SK-N-SH (cell line): ENCODE measurements around the gene UBE2E2. TPM values are rescaled to one million over a fixed set of nuclear protein-coding genes. Genes with fewer than 3 reads are reported as not detected.

Source experiments
- CTCF ChIA-PET: fragments of 300-600, 350-600 bp; formaldehyde crosslinking; extraction: SDS; loops from one replicate; lab custom pipeline; 2021; lab: Yijun Ruan, JAX
- POLR2A ChIA-PET: fragments of 350-600 bp; sonication (Branson Sonifier 250); formaldehyde crosslinking; extraction: SDS; loops from one replicate; lab custom pipeline; 2020; ENCODE audit warnings: antibody characterized with exemption, inconsistent platforms; lab: Yijun Ruan, JAX
- DNase-seq: peaks from one replicate; pipeline ENCODE4 v3.0.0; 2012
- H2AFZ ChIP-seq: fragments of 200-600 bp; sonication (generic); 2 replicates; pipeline ENCODE4 v1.8.1; 2016; ENCODE audit warnings: antibody characterized with exemption, mild to moderate bottlenecking, low read depth
- H3F3A ChIP-seq: fragments of 200-600 bp; sonication (generic); replicated peaks from 2 replicates; pipeline ENCODE3; 2016; ENCODE audit warnings: antibody characterized with exemption, mild to moderate bottlenecking; ENCODE audit not compliant: insufficient read depth
- H3K27ac ChIP-seq, 2 experiments: fragments of 200-500 bp in 1 of 2; fragments of 200-600 bp in 1 of 2; sonication (Bioruptor generic) in 1 of 2; sonication (generic), shearing (Covaris generic) in 1 of 2; 2 replicates each; pipeline versions ENCODE4 v1.5.1 to v1.6.1; 2014 to 2016; ENCODE audit warnings: low read depth in 2 of 2, inconsistent platforms in 1 of 2, low read length in 1 of 2, mild to moderate bottlenecking in 1 of 2, mixed read lengths in 1 of 2
- H3K27me3 ChIP-seq: fragments of 200-600 bp; sonication (generic), shearing (Covaris generic); 2 replicates; pipeline ENCODE4 v1.6.1; 2016; ENCODE audit warnings: mixed run types; ENCODE audit not compliant: insufficient read depth
- H3K36me3 ChIP-seq, 2 experiments: fragments of 200-500 bp in 1 of 2; fragments of 200-600 bp in 1 of 2; sonication (Bioruptor generic) in 1 of 2; sonication (generic) in 1 of 2; replicated peaks in 1 of 2; 2 replicates each; pipeline versions ENCODE3 to v1.5.1; 2014 to 2016; ENCODE audit warnings: low read length in 1 of 2, mild to moderate bottlenecking in 1 of 2; ENCODE audit not compliant: insufficient read depth in 2 of 2, control insufficient read depth in 1 of 2
- H3K4me1 ChIP-seq, 2 experiments: fragments of 200-500 bp in 1 of 2; fragments of 200-600 bp in 1 of 2; sonication (Bioruptor generic) in 1 of 2; sonication (generic), shearing (Covaris generic) in 1 of 2; 2 replicates each; pipeline versions ENCODE4 v1.5.1 to v1.6.1; 2014 to 2016; ENCODE audit warnings: low read depth in 1 of 2, low read length in 1 of 2, mixed run types in 1 of 2; ENCODE audit not compliant: insufficient read depth in 2 of 2, control insufficient read depth in 1 of 2
- H3K4me2 ChIP-seq: fragments of 200-600 bp; sonication (generic), shearing (Covaris generic); 2 replicates; pipeline ENCODE4 v1.6.1; 2017; ENCODE audit warnings: mixed run types
- H3K4me3 ChIP-seq, 2 experiments: fragments of 200-500 bp in 1 of 2; fragments of 200-600 bp in 1 of 2; sonication (Bioruptor generic) in 1 of 2; sonication (generic), shearing (Covaris generic) in 1 of 2; 2 replicates each; pipeline versions ENCODE4 v1.5.1 to v1.8.1; 2014 to 2016; ENCODE audit warnings: low read depth in 2 of 2, inconsistent platforms in 1 of 2, low read length in 1 of 2, mild to moderate bottlenecking in 1 of 2, mixed read lengths in 1 of 2, moderate library complexity in 1 of 2
- H3K79me2 ChIP-seq: fragments of 200-600 bp; sonication (generic); 2 replicates; pipeline ENCODE4 v1.8.1; 2017; ENCODE audit warnings: mild to moderate bottlenecking; ENCODE audit not compliant: insufficient read depth
- H3K9ac ChIP-seq: fragments of 200-600 bp; sonication (generic); 2 replicates; pipeline ENCODE4 v1.6.1; 2017; ENCODE audit warnings: mixed run types
- H3K9me2 ChIP-seq: fragments of 200-600 bp; sonication (generic); 2 replicates; pipeline ENCODE4 v1.6.1; 2017; ENCODE audit warnings: mixed run types
- H3K9me3 ChIP-seq: fragments of 200-600 bp; sonication (generic); 2 replicates; pipeline ENCODE4 v1.6.1; 2017; ENCODE audit warnings: mixed run types, mild to moderate bottlenecking, moderate library complexity
- H4K20me1 ChIP-seq: fragments of 200-600 bp; sonication (generic); 2 replicates; pipeline ENCODE4 v1.6.1; 2017; ENCODE audit warnings: mild to moderate bottlenecking, mixed run types; ENCODE audit not compliant: insufficient read depth
- CTCF ChIP-seq: fragments of 200-600 bp; sonication (generic); IDR thresholded peaks from 2 replicates; pipeline ENCODE4 v1.6.1; 2017; ENCODE audit warnings: antibody characterized with exemption, mild to moderate bottlenecking, moderate library complexity
- EP300 ChIP-seq, 2 experiments: IDR thresholded peaks; 2 replicates each; pipeline versions ENCODE4 v1.4.0 to v1.6.1; 2012; ENCODE audit warnings: borderline replicate concordance in 1 of 2, low read depth in 1 of 2, low read length in 1 of 2
- EZH2phosphoT487 ChIP-seq: fragments of 200-600 bp; sonication (generic); IDR thresholded peaks from 2 replicates; pipeline ENCODE4 v1.6.1; 2017; ENCODE audit warnings: low read depth, mixed run types, mild to moderate bottlenecking, antibody characterized with exemption, moderate library complexity, borderline replicate concordance
- FOXJ3 ChIP-seq: sonication (generic); formaldehyde crosslinking; IDR thresholded peaks from 2 replicates; pipeline ENCODE4 v1.5.1; 2020; ENCODE audit warnings: mild to moderate bottlenecking, missing genetic modification reagents
- GABPA ChIP-seq: IDR thresholded peaks from 2 replicates; pipeline ENCODE4 v1.4.0; 2012; ENCODE audit warnings: low read depth, mild to moderate bottlenecking
- GATA2 ChIP-seq: sonication (generic); formaldehyde crosslinking; IDR thresholded peaks from 2 replicates; pipeline ENCODE4 v1.5.0; 2020; ENCODE audit warnings: mild to moderate bottlenecking, missing genetic modification reagents
- JUND ChIP-seq: IDR thresholded peaks from 2 replicates; pipeline ENCODE4 v1.4.0; 2012
- MAX ChIP-seq: IDR thresholded peaks from 2 replicates; pipeline ENCODE4 v1.4.0; 2012; ENCODE audit warnings: low read depth
- MXI1 ChIP-seq: IDR thresholded peaks from 2 replicates; pipeline ENCODE4 v1.6.1; 2012; ENCODE audit warnings: mild to moderate bottlenecking, low read depth, low read length, improper control_type of control experiment
- NFIC ChIP-seq: IDR thresholded peaks from 2 replicates; pipeline ENCODE4 v1.4.0; 2012; ENCODE audit warnings: borderline replicate concordance
- NRF1 ChIP-seq: IDR thresholded peaks from 2 replicates; pipeline ENCODE4 v1.6.1; 2012; ENCODE audit warnings: low read depth, mild to moderate bottlenecking, low read length
- RFX5 ChIP-seq: IDR thresholded peaks from 2 replicates; pipeline ENCODE4 v1.6.1; 2012; ENCODE audit warnings: mild to moderate bottlenecking, improper control_type of control experiment, low read length
- RXRA ChIP-seq: IDR thresholded peaks from 2 replicates; pipeline ENCODE4 v1.4.0; 2012; ENCODE audit warnings: low read depth, mild to moderate bottlenecking, borderline replicate concordance
- SIN3A ChIP-seq: IDR thresholded peaks from 2 replicates; pipeline ENCODE4 v1.6.1; 2012; ENCODE audit warnings: low read depth, mild to moderate bottlenecking, low read length, moderate library complexity, borderline replicate concordance
- TAF1 ChIP-seq: IDR thresholded peaks from 2 replicates; pipeline ENCODE4 v1.6.1; 2012; ENCODE audit warnings: low read depth, mild to moderate bottlenecking, low read length, moderate library complexity, borderline replicate concordance
- TCF12 ChIP-seq: IDR thresholded peaks from 2 replicates; pipeline ENCODE4 v1.4.0; 2012
- TEAD4 ChIP-seq: IDR thresholded peaks from 2 replicates; pipeline ENCODE4 v1.4.0; 2012; ENCODE audit warnings: mild to moderate bottlenecking, borderline replicate concordance; ENCODE audit not compliant: insufficient read depth
- YY1 ChIP-seq: IDR thresholded peaks from 2 replicates; pipeline ENCODE4 v1.4.0; 2012; ENCODE audit warnings: low read depth, mild to moderate bottlenecking
- WGBS: methylation state at CpG from one replicate; pipeline ENCODE4 v1.1.6; 2017; ENCODE audit warnings: low lambda C conversion rate; 5-methylcytosine and 5-hydroxymethylcytosine counted together
- polyA plus RNA-seq, 3 experiments: library from polyadenylated mRNA; depleted of rRNA; stranded (reverse); fragments of >200 nt; gene quantifications; 2 replicates each; pipeline ENCODE4 v1.2.3, GENCODE V29; 2012
- TF ChIP-seq, protein P1 (sequence below): IDR thresholded peaks from 2 replicates; pipeline ENCODE4 v1.6.1; 2012; ENCODE audit warnings: mild to moderate bottlenecking, low read depth, low read length, moderate library complexity
- TF ChIP-seq, protein P2 (sequence below): IDR thresholded peaks from 2 replicates; pipeline ENCODE4 v1.4.0; 2012; ENCODE audit warnings: low read depth, borderline replicate concordance

UBE2E2 gene
- polyA plus RNA-seq, 1 of the 3 experiments (the other 2 are of a cell fraction): 46.4 TPM

GRCh38 chr3:23533996-23534395 is 330.9 kb downstream of the UBE2E2 start:
- H4K20me1 ChIP-seq: no peaks in the 10 kb centered on the region
- H3K4me2 ChIP-seq: no peak overlapping the region
- no peak overlapping the region for H3K9ac ChIP-seq
- H2AFZ ChIP-seq: no peak overlapping the region
- 88% methylated on average over 2 of the region's 2 CpGs for WGBS
- ChIA-PET CTCF (no interaction called here), POLR2A (no interaction called here)
- H3K79me2 ChIP-seq: no peaks in the 10 kb centered on the region
- H3K27me3 ChIP-seq: no peaks in the 10 kb centered on the region
- H3F3A ChIP-seq: peaks cover 4% of the 10 kb centered on the region
- no peak for DNase-seq
- no peak overlapping the region for H3K27ac ChIP-seq
- no peak for TF ChIP-seq TAF1
- TF ChIP-seq EP300 (IDR thresholded peaks at IDR 0.05; ENCODE audit: borderline replicate concordance in 1 of 2, low read depth in 1 of 2, low read length in 1 of 2): no peak
- no peak for TF ChIP-seq GABPA
- TF ChIP-seq, protein P1, sequence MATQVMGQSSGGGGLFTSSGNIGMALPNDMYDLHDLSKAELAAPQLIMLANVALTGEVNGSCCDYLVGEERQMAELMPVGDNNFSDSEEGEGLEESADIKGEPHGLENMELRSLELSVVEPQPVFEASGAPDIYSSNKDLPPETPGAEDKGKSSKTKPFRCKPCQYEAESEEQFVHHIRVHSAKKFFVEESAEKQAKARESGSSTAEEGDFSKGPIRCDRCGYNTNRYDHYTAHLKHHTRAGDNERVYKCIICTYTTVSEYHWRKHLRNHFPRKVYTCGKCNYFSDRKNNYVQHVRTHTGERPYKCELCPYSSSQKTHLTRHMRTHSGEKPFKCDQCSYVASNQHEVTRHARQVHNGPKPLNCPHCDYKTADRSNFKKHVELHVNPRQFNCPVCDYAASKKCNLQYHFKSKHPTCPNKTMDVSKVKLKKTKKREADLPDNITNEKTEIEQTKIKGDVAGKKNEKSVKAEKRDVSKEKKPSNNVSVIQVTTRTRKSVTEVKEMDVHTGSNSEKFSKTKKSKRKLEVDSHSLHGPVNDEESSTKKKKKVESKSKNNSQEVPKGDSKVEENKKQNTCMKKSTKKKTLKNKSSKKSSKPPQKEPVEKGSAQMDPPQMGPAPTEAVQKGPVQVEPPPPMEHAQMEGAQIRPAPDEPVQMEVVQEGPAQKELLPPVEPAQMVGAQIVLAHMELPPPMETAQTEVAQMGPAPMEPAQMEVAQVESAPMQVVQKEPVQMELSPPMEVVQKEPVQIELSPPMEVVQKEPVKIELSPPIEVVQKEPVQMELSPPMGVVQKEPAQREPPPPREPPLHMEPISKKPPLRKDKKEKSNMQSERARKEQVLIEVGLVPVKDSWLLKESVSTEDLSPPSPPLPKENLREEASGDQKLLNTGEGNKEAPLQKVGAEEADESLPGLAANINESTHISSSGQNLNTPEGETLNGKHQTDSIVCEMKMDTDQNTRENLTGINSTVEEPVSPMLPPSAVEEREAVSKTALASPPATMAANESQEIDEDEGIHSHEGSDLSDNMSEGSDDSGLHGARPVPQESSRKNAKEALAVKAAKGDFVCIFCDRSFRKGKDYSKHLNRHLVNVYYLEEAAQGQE: no peak
- no peak for TF ChIP-seq TEAD4
- TF ChIP-seq RFX5: no peak
- TF ChIP-seq NFIC: no peak
- TF ChIP-seq CTCF: no peak
- TF ChIP-seq RXRA: no peak
- TF ChIP-seq FOXJ3 (CRISPR knock-in tag): no peak
- TF ChIP-seq JUND: no peak
- TF ChIP-seq NRF1: no peak
- no peak for TF ChIP-seq GATA2 (CRISPR knock-in tag)
- no peak for TF ChIP-seq YY1
- no peak for TF ChIP-seq MXI1
- no peak for TF ChIP-seq MAX
- no peak for TF ChIP-seq TCF12
- TF ChIP-seq SIN3A: no peak
- no peak for TF ChIP-seq EZH2phosphoT487
- TF ChIP-seq, protein P2, sequence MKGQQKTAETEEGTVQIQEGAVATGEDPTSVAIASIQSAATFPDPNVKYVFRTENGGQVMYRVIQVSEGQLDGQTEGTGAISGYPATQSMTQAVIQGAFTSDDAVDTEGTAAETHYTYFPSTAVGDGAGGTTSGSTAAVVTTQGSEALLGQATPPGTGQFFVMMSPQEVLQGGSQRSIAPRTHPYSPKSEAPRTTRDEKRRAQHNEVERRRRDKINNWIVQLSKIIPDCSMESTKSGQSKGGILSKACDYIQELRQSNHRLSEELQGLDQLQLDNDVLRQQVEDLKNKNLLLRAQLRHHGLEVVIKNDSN: no peak
- H3K9me3 ChIP-seq: no peaks in the 10 kb centered on the region
- H3K4me3 ChIP-seq: no peak overlapping the region
- H3K4me1 ChIP-seq: no peaks in the 10 kb centered on the region
- no peaks in the 10 kb centered on the region for H3K9me2 ChIP-seq
- peaks cover 0 to 13% of the 10 kb centered on the region in 2 experiments for H3K36me3 ChIP-seq
